Renal cortex interstitium (tissue), 11 donors: ENCODE measurements around the gene F12. TPM values are rescaled to one million over a fixed set of nuclear protein-coding genes. Genes with fewer than 3 reads are reported as not detected.
A peak's percentile ranks its signal among the peaks of the same experiment; 100 is the strongest.
"Not testable (repeated sequence)": the region's sequence is repeated elsewhere in the genome, so short reads cannot be mapped to it uniquely, and the experiment has no call there.

ENCODE experiments used
- DNase-seq, 11 donors: peaks; one replicate each; pipeline ENCODE4 v3.0.0-alpha.2; 2013; ENCODE audit warnings: low read depth in 9 of 11, low spot score in 4 of 11; ENCODE audit errors: extremely low read depth in 1 of 11
- polyA plus RNA-seq, 3 donors: library from polyadenylated mRNA; unstranded; fragments of 120-200 nt; gene quantifications; one replicate each; pipeline ENCODE4 v1.2.1, GENCODE V29; 2013; ENCODE audit not compliant: insufficient read length in 3 of 3

F12 gene
- polyA plus RNA-seq, 3 donors = 9.1 to 25.2 (median 10.2) TPM

- DNase-seq = peak; percentile 70 to 87 (median 82)
These were observed 42.6 kb downstream of the F12 start for GRCh38 chr5:177366528-177367322.

- DNase-seq = no peak
These were observed 43.4 kb downstream of the F12 start for GRCh38 chr5:177365845-177366527.

GRCh38 chr5:177364159-177364962, 45.0 kb downstream of the F12 start:
- DNase-seq = no peak

- DNase-seq = no peak
These were observed 45.8 kb downstream of the F12 start for GRCh38 chr5:177363565-177363964.

- DNase-seq = peak in 6 of 11 donors; percentile 37 to 54 (median 50)
These were observed 46.5 kb downstream of the F12 start for GRCh38 chr5:177362610-177363507.

GRCh38 chr5:177362292-177362609, 47.1 kb downstream of the F12 start:
- no peak for DNase-seq

DNA sequence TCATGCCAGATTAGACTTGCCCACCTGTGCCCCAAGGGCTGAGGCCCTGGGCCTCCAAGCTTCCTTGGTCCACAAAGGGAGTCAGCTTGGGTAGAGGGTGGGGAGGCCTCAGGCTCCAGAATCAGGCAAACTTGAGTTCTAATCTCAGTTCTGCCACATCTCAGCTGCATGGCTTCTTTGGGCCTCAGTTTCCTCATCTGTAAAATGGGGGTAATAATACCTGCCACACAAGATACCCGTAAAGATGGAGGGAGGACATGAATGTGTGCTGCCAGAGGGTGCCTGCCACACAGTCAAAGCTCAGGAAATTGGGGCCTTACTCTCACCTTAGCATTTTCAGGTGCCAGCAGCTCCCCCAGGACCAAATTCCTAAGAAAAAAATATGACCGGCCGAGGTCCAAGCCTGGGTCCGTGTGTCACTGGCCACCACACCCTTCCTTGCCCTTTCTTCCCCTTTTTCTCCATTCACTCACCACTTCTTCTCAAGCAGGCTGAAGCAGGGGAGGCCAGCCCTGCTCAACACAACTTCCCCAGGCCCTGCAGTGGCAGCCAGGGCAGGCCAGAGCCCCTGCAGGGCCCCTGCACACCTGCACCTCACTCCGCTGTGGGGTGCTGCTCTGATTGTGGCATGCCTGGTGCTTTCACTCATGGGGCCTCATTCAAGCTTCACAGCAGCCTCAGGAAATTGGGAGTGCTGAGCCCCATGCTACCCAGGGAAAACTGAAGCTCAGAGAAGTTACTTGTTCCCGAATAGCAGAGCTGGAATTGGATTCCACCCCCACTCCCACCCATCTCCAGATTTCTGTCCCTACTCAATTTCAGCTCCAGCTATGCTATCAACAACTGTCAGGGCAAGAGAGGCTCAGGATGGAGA, 47.7 kb downstream of the F12 start:
- DNase-seq = no peak

- not testable (repeated sequence) for DNase-seq
These were observed 48.6 kb downstream of the F12 start for GRCh38 chr5:177360740-177361139.

DNA sequence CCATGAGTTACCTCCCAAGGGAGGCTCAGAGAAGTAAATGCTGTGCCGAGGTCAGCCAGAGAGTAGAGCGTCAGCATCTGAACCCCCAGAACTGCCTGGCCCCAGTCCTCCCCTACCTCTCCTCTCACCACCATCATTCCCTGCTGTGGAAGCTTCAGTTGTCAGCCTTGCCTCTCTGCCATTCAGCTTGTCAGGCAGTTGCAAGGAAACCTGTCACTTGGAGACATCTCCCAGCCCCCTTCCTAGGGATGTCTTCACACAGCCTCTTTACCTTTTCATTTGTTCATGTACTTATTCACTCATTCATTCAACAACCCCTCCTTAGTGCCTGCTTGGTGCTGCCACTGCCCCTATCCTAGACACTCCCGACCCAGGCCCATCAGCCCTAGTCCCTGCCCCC, 49.5 kb downstream of the F12 start:
- no peak for DNase-seq

GRCh38 chr5:177359451-177359851, 49.9 kb downstream of the F12 start:
- no peak for DNase-seq

GRCh38 chr5:177358370-177358819, 51.0 kb downstream of the F12 start:
- no peak for DNase-seq

- DNase-seq = no peak
These were observed 51.7 kb downstream of the F12 start, which contains the start of gene RGS14 for GRCh38 chr5:177357459-177358351. Gene RGS14, plus strand, starts transcription at chr5:177357924. Its CDS starts 101 bp downstream, at chr5:177358025.

DNA sequence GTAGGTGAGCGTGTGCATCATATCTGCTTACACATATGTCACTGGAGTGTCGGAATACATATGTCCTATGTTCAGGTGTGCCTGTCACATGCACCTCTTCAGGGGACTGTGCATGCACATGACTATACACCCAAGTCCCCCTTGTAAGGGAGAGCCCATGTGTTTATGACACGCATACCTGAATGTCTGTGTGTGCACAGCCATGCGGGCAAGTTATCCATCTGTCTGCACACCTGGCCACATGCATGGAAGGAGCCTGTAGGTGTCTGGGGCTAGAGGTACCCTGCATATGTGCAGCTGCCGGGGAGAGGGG, 52.3 kb downstream of the F12 start:
- DNase-seq = no peak

DNA sequence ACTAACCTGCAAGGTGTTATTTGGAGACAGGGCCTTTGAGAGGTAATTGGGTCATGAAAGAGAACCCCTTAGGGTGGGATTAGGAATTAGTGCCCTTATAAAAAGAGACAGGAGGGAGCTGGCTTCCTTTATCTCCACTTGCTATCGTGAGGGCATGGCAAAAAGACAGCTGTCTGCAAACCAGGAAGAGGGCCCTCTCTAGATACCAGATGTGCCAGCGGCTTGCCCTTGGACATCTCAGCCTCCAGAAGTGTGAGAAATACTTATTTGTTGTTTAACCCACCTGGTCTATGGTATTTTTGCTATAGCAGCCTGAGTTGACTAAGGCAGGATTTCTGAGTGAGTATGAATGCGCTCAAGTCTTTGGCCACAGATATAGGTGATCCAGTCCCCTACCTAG, 52.6 kb downstream of the F12 start:
- no peak for DNase-seq

- no peak for DNase-seq
These were observed 53.5 kb downstream of the F12 start for GRCh38 chr5:177355868-177356168.

GRCh38 chr5:177355162-177355867, 54.0 kb downstream of the F12 start:
- no peak for DNase-seq

GRCh38 chr5:177354711-177355110, 54.7 kb downstream of the F12 start:
- DNase-seq = no peak
